ENCODE results near the gene EMCN.
"Not testable (repeated sequence)": the region's sequence is repeated elsewhere in the genome, so short reads cannot be mapped to it uniquely, and the experiment has no call there.

EMCN gene, protein sequence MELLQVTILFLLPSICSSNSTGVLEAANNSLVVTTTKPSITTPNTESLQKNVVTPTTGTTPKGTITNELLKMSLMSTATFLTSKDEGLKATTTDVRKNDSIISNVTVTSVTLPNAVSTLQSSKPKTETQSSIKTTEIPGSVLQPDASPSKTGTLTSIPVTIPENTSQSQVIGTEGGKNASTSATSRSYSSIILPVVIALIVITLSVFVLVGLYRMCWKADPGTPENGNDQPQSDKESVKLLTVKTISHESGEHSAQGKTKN

GRCh38 chr4:100517864-100518341 lies at the start of gene EMCN:
TSS of gene EMCN (minus strand) at chr4:100518022. CDS start at chr4:100517914, 108 bp downstream.
- no peak for DNase-seq

- DNase-seq = no peak
These were observed 48.6 kb upstream of the EMCN start for GRCh38 chr4:100566396-100566795.

GRCh38 chr4:100557306-100557705 lies 39.5 kb upstream of the EMCN start:
- DNase-seq = no peak

DNA sequence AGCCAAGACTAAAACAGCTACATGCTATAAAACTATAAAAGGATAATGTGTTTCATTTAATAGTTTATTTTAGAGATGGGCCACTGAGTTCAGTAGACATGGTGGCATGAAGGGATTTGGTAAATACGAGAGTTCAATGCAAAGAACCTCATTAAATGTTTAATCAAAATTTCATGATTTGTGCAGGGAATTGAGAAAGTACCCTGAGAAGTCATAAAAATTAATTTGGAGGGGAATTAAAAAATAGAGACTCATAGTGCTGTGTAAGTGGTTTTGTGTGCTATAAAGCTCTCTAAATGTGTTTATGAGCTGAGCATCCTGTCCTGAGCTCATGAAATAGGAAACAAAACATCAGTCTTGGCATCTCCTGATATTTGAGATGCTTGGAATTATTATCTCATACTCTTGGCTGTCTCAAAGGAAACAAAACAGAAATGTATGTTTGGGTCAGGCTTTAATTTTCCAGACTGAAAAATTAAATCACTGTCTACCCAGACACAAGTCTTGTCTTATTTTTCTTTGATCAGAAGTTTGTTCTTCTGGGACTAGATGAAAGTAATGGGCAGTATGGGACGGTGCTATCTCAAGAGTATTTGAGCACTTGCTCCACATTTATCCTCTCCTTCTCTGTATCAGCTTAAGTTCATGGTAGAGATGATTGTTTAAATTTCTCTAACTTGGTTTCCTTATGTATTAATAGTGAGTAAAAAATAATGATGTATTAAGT lies 38.0 kb upstream of the EMCN start:
- no peak for DNase-seq

DNA sequence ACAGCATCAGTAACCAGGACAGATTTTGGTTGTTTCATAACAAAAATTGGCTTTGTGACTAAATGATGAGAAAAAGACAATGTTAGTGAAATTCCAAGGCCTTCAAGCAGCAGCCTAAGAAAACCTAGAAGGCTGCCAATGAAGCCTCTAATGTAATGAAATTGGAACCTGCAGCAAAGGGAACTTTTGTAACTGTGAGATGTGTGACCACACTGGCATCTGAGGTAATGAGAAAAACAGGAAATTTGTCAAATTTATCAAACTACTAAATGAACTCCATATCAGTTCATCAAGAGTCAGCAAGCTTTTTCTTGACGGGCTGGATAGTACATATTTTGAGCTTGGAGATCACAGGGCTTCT lies 30.4 kb upstream of the EMCN start:
- no peak for DNase-seq

DNA sequence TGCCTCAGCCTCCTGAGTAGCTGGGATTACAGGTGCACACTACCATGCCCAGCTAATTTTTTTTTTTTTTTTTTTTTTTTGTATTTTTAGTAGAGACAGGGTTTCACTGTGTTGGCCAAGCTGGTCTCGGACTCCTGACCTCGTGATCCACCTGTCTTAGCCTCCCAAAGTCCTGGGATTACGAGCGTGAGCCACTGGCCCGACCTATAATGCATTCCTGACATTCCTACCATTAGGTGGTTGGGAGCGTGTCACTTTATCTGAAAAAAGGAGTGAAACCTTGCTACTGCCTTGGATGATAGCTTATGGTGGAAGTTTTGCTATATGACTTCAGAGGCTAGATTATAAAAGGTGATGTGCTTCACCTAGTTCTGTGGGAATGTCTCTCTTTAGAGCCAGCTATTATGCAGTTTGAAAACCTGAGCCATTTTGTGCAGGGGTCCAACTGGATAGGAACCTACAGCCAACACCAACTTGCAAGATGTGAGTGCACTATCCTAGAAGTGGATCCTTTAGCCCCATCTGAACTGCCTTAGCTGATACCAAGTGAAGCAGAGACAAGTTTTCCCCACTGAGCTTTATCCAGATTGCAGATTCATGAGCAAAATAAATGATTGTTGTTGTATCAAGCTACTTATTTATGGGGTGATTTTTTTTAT lies 29.8 kb upstream of the EMCN start:
- no peak for DNase-seq

- no peak for DNase-seq
These were observed 27.6 kb upstream of the EMCN start for GRCh38 chr4:100545427-100545826.

DNA sequence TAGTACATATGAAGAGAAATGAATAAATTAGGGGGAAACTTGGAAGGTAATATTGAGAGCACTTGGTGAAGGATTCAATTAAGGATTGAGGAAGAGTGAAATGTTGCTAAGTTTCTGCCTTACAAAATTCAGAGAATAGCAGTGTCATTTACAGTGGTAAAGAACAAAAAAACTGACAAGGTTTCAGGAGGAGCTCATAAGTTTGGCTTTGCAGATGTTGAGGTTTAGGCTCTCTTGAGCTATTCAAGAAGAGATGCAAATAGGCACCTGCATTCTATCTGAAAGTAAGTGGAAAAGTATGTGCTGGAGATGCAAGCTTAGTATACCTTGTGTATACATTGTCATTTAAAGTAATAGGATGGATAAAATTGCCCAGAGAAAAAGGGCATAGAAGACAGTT lies 22.3 kb upstream of the EMCN start:
- DNase-seq = no peak

DNA sequence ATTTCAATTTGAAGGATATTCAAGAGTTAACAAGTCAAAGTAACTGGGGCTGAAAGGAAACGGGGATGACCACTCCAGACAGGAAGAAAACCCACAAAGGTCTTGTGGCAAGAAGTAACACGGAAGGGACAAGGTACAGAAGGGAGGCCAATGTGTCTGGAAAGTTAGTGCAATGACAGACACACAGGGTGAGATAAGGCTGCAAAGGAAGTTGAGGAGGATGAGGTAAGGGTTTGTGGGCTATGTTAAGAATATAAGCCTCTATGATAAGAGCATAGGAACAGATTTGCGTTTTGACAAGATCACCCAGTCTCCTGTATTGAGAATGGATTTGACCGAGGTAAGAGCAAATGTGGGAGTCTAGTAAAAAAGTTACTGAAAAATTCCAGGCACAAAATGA lies 21.9 kb upstream of the EMCN start:
- DNase-seq = no peak

GRCh38 chr4:100533741-100534140 lies 15.9 kb upstream of the EMCN start:
- no peak for DNase-seq

DNA sequence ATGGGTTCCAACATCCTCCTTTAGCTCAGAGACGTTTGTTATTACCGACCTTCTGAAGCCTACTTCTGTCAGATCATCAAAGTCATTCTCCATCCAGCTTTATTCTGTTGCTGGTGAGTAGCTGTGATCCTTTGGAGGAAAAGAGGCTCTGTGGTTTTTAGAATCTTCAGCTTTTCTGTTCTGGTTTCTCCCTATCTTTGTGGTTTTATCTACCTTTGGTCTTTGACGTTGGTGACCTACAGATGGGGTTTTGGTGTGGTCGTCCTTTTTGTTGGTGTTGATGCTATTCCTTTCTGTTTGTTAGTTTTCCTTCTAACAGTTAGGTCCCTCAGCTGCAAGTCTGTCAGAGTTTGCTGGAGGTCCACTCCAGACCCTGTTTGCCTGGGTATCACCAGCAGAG lies 12.3 kb upstream of the EMCN start:
- not testable (repeated sequence) for DNase-seq

- DNase-seq = no peak
These were observed 7.9 kb upstream of the EMCN start for GRCh38 chr4:100525686-100526085.

DNA sequence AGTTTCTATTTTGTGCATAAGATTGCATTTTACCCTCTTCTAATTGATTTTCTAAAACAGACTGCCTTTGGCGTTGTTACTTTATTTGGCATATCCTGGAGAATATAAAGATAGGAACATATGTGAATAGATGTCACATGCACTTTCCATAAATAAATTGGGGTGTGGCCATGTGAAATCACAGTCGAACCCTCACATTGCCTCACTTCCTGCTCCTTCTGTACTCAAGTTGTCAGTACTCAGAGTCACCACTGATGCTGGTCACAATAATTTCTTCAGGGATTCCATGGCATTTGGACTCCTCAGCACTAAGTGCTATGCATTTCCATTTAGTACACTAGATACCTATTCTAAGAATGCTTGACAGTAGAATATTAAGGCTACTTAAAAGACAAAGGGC lies 1.4 kb upstream of the EMCN start:
- no peak for DNase-seq

- no peak for DNase-seq
These were observed 1.6 kb downstream of the EMCN start for GRCh38 chr4:100516225-100516624.

DNA sequence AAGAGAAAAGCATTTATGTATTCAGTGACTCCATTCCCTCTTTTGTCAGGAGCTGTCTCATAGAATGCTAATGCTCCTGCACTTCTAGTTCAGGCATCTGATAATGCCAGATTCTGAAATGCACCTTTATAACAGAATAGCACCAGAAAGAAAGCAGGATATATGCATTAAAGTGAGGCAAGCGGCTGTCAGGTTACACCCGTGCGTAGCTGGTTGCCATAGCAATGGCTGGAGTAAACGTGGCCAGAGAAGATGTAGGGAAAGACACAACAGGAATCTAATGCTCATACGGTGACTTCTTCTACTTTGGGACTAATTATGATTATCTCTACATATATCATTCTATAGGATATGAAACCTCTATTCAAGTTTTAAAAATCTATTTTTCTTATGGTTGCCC lies 5.9 kb downstream of the EMCN start:
- no peak for DNase-seq

- no peak for DNase-seq
These were observed 7.3 kb downstream of the EMCN start for GRCh38 chr4:100510551-100510950.

DNA sequence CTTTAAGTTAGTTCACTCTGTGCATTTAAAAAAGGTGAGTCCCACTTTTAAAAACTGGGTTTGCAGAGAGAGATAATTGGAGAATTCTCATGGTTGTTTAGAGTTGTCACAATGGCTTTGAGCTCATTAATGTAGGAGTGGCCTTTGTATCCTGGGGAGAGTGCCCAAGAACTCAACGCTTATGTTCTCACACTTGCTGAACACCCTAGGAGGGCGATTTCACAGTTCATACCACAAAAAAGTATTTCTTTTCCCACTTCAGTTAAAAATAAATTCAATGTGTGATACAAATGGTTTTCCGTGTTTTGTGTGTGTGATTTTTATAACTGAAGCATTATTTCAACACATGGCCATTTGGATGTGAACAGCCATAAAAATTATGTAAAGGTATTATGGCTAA lies 8.4 kb downstream of the EMCN start:
- no peak for DNase-seq

GRCh38 chr4:100508691-100509090 lies 9.1 kb downstream of the EMCN start:
- no peak for DNase-seq

GRCh38 chr4:100504086-100504874 lies 13.5 kb downstream of the EMCN start:
- no peak for DNase-seq

DNA sequence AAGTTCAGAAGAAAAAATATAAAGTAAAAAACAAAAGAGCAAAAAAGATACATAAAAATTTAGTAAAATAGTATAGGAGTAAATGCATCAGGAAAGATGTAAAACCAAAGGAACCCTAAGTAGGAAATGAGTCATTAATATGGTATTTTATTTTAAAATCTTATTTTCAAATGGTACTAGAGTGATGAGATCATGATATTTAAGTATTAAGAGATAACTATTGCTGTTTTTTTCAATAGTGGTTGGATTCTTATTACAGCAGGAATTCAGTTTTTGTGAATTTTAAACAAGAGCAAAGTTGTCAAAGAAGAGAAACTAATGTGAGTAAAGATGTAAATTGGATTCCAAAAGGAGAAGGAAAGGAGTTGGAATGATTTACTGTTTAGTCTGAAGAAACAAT lies 20.0 kb downstream of the EMCN start:
- no peak for DNase-seq

DNA sequence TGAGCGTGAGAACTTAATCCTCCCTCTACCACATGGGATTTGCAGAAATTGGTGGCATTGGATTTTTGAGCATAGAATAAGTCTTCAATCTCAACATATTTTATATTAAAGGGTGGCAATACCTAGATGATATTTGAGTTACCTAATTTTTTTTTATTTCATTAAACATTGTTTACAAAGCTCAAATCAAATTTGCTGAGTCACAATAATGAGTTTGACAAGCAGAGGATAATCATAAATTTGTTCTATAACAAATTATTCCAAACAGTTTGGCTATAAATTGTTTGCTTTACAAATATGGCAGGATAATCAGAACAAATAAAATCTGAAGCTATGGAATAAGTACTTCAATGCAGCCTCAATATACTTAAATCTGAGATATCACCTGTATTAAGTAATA lies 22.7 kb downstream of the EMCN start:
- DNase-seq = no peak

DNA sequence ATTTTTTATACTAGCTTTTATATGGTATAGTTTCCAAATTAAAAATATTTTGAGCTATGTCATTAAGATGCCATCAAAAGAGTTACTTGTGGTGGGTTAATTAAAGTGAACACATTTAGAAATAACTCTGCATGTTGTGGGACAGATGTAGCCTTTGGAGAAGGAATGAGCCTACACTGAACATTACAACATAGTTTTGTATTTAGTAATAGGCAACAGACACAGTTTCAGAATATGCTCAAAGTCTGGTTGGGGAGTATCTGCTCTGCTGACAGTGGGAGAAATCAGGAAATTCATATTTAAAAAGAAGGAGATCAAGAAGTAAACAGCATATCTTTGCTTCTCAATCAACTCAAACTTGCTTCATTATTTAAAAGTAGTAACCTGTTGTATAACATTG lies 23.7 kb downstream of the EMCN start:
- DNase-seq = no peak

DNA sequence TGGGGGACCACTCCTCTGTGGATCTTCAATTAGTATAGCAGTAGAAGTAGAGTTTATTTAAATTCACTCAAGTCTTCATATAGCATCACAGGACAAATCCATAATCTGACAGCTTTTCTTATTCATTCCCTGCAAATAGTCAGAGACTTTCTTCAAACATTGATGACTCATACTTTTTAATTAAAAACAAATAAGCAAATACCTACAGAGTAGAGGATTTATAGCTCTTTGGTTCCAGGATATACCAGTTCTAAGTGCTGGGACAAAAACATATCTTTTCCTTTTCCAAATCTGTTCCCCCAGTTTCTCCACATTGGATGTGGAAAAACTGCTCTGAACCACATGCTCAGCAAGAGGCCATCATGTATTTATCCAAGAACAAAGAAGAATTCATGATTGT lies 24.1 kb downstream of the EMCN start:
- DNase-seq = no peak
